Activated B cell treated with CpG ODN at 0.5 μM for 24 hours (primary cell): ENCODE results near the gene SCTR. TPM values are rescaled to one million over a fixed set of nuclear protein-coding genes. Genes with fewer than 3 reads are reported as not detected.

ENCODE experiments used
- ATAC-seq: fragments of 200-7000 bp; cut with Tn5 transposase; one replicate; pipeline ENCODE4 v1.10.0; 2021; ENCODE audit warnings: low read depth, mild to moderate bottlenecking, moderate library complexity
- CTCF ChIA-PET: fragments of 350-600 bp; sonication (Branson Sonifier 250); formaldehyde crosslinking; loops from one replicate; lab custom pipeline; 2021; ENCODE audit warnings: antibody characterized with exemption; lab: Charles Lee
- POLR2A ChIA-PET: fragments of 350-600 bp; sonication (Branson Sonifier 250); formaldehyde crosslinking; loops from one replicate; lab custom pipeline; 2021; ENCODE audit warnings: antibody characterized with exemption; lab: Charles Lee
- DNase-seq: peaks from one replicate; pipeline ENCODE4 v3.0.0; 2022
- H3K27ac Mint-ChIP-seq: one replicate; pipeline ENCODE4 v1.8.0; 2020; ENCODE audit warnings: mixed read lengths
- H3K27me3 Mint-ChIP-seq: one replicate; pipeline ENCODE4 v1.8.0; 2021; ENCODE audit warnings: mixed read lengths
- H3K36me3 Mint-ChIP-seq: one replicate; pipeline ENCODE4 v1.8.0; 2021; ENCODE audit warnings: low read depth, mixed read lengths
- H3K4me1 Mint-ChIP-seq: one replicate; pipeline ENCODE4 v1.8.0; 2021; ENCODE audit warnings: mixed read lengths
- H3K4me3 Mint-ChIP-seq: one replicate; pipeline ENCODE4 v1.8.0; 2020; ENCODE audit warnings: mild to moderate bottlenecking, mixed read lengths
- H3K9me3 Mint-ChIP-seq: one replicate; pipeline ENCODE4 v1.8.0; 2020; ENCODE audit warnings: mixed read lengths
- intact Hi-C: fragments of 100-400 bp; cut with micrococcal nuclease; formaldehyde crosslinking; loops from one replicate; pipeline ENCODE4 v1.15.1; 2024
- total RNA-seq: library from RNA; stranded (reverse); gene quantifications from 2 replicates; pipeline ENCODE4 v1.2.3, GENCODE V29; 2022
- TF ChIP-seq, protein P1 (sequence below): fragments of 200-600 bp; IDR thresholded peaks from one replicate; pipeline ENCODE4 v1.8.0; 2022; ENCODE audit warnings: antibody characterized with exemption, mild to moderate bottlenecking

Gene SCTR
- total RNA-seq, 1 donor from 2014 or later, result not detected

GRCh38 chr2:119525614-119526013 is 1.3 kb upstream of the SCTR start:
- H3K4me1 Mint-ChIP-seq, result no peaks in the 10 kb centered on the region
- H3K27ac Mint-ChIP-seq, result no peak overlapping the region
- H3K4me3 Mint-ChIP-seq, result no peak overlapping the region
- TF ChIP-seq, protein P1, sequence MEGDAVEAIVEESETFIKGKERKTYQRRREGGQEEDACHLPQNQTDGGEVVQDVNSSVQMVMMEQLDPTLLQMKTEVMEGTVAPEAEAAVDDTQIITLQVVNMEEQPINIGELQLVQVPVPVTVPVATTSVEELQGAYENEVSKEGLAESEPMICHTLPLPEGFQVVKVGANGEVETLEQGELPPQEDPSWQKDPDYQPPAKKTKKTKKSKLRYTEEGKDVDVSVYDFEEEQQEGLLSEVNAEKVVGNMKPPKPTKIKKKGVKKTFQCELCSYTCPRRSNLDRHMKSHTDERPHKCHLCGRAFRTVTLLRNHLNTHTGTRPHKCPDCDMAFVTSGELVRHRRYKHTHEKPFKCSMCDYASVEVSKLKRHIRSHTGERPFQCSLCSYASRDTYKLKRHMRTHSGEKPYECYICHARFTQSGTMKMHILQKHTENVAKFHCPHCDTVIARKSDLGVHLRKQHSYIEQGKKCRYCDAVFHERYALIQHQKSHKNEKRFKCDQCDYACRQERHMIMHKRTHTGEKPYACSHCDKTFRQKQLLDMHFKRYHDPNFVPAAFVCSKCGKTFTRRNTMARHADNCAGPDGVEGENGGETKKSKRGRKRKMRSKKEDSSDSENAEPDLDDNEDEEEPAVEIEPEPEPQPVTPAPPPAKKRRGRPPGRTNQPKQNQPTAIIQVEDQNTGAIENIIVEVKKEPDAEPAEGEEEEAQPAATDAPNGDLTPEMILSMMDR, result no peak
- no peaks in the 10 kb centered on the region for H3K9me3 Mint-ChIP-seq
- POLR2A ChIA-PET, result no interaction called here
- ATAC-seq (no peak), DNase-seq (no peak)
- CTCF ChIA-PET, result no interaction called here
- H3K36me3 Mint-ChIP-seq, result no peaks in the 10 kb centered on the region
- peaks cover 51% of the 10 kb centered on the region for H3K27me3 Mint-ChIP-seq
- intact Hi-C loops, result no loop called here

DNA sequence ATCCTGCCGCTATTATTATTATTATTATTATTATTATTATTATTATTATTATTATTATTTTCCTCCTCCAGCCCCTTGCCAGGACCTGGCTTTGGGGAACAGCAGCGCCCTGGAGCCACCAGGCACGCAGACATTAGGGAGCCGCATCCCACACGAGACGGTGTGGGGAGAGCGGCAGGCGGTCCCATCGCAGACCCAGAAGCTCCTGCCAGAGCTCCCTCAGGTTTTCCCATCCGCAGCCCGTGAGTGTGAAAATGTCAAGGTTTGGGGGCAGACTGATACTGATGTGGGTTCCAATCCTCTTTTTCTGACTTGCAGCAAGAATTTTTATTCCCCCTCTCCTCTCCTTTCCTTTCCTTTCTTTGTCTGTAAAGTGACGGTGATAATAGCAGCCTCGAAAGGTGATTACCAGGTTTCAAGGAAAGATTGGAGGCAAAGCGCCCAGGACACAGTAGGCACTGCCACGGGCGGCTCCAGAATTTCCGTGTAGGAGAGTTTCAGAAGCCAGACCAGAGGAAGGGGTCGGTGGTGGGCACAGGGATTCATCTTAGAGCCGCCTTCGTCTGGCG is 816 bp downstream of the SCTR start:
- DNase-seq (no peak), ATAC-seq (no peak)
- CTCF ChIA-PET, result no interaction called here
- no peaks in the 10 kb centered on the region for H3K4me1 Mint-ChIP-seq
- H3K27ac Mint-ChIP-seq, result no peak overlapping the region
- intact Hi-C loops, result no loop called here
- POLR2A ChIA-PET, result no interaction called here
- H3K9me3 Mint-ChIP-seq, result no peaks in the 10 kb centered on the region
- peaks cover 44% of the 10 kb centered on the region for H3K27me3 Mint-ChIP-seq
- no peak overlapping the region for H3K4me3 Mint-ChIP-seq
- TF ChIP-seq, protein P1, result no peak
- H3K36me3 Mint-ChIP-seq, result no peaks in the 10 kb centered on the region

- H3K4me1 Mint-ChIP-seq, result no peaks in the 10 kb centered on the region
- ChIA-PET CTCF (no interaction called here), POLR2A (no interaction called here)
- H3K9me3 Mint-ChIP-seq, result no peaks in the 10 kb centered on the region
- DNase-seq, result no peak
- TF ChIP-seq, protein P1, result no peak
- H3K27ac Mint-ChIP-seq, result no peak overlapping the region
- peaks cover 48% of the 10 kb centered on the region for H3K27me3 Mint-ChIP-seq
- intact Hi-C loops, result no loop called here
- no peaks in the 10 kb centered on the region for H3K36me3 Mint-ChIP-seq
- no peak overlapping the region for H3K4me3 Mint-ChIP-seq
- ATAC-seq, result no peak
These were observed 1.6 kb downstream of the SCTR start for GRCh38 chr2:119522671-119523070.

DNA sequence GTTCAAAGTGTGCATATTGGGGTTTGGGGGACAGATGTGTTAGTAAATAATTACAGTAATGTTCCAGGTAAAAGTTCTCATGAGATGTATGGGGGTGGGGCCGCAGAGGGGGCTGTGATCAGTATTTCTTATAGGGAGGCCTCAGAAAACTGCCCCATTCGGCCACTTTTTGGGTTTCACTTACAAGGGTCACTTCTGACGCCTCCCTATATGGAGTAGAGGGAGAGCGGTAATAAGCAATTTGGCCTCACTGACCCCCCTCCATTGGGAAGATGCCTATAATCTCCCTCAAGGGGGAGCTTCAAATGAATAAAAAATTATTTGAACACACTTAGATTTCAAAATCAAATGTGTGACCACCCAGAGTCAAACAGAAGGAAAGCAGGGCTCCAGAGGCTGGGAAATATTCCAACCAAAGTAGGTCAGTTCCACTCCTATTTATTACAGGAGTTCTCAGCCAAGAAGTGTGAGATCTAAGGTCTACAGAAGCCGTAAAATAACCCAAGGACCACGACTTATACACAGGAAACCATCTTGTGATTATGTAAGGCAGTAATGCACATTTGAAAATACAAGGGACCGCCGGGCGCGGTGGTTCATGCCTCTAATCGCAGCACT is 2.7 kb downstream of the SCTR start:
- Mint-ChIP-seq H3K36me3 (no peaks in the 10 kb centered on the region), H3K27me3 (peaks cover 42% of the 10 kb centered on the region), H3K4me1 (no peaks in the 10 kb centered on the region), H3K4me3 (no peak overlapping the region), H3K27ac (no peak overlapping the region), H3K9me3 (no peaks in the 10 kb centered on the region)
- no peak for DNase-seq
- ChIA-PET CTCF (no interaction called here), POLR2A (no interaction called here)
- no peak for ATAC-seq
- intact Hi-C loops, result no loop called here
- TF ChIP-seq, protein P1, result no peak

GRCh38 chr2:119520696-119521432 is 3.4 kb downstream of the SCTR start:
- ChIA-PET CTCF (no interaction called here), POLR2A (no interaction called here)
- Mint-ChIP-seq H3K27ac (no peak overlapping the region), H3K36me3 (no peaks in the 10 kb centered on the region), H3K9me3 (no peaks in the 10 kb centered on the region), H3K4me3 (no peak overlapping the region), H3K4me1 (no peaks in the 10 kb centered on the region), H3K27me3 (peaks cover 40% of the 10 kb centered on the region)
- ATAC-seq (no peak), DNase-seq (no peak)
- TF ChIP-seq, protein P1, result no peak
- intact Hi-C loops, result no loop called here
